Upper lobe of left lung (tissue), 4 donors: Measurements from ENCODE around the gene FAM9B.

Experiments used
- CTCF ChIP-seq, 6 experiments: fragments of 450-650 bp in 4 of 6; fragments of 200-600 bp in 2 of 6; sonication (generic) in 2 of 6; IDR thresholded peaks; one replicate each; pipeline ENCODE4 v1.5.1; 2016 to 2019; ENCODE audit warnings: antibody characterized with exemption in 6 of 6
- EP300 ChIP-seq, 4 donors: sonication (generic); formaldehyde crosslinking; IDR thresholded peaks; one replicate each; pipeline ENCODE4 v1.5.1; 2017; ENCODE audit warnings: antibody characterized with exemption in 4 of 4, control low read depth in 2 of 4
- POLR2A ChIP-seq, 4 donors: fragments of 450-650 bp; IDR thresholded peaks; one replicate each; pipeline ENCODE4 v1.5.1; 2016 to 2017; ENCODE audit warnings: antibody characterized with exemption in 4 of 4, mild to moderate bottlenecking in 2 of 4

- TF ChIP-seq CTCF (IDR thresholded peaks at IDR 0.05) (no peak), POLR2A (IDR thresholded peaks at IDR 0.05) (no peak), EP300 (IDR thresholded peaks at IDR 0.05) (no peak)
Measured at GRCh38 chrX:9052081-9052480, 18.2 kb upstream of the FAM9B start.
